GM18909 (cell line): ENCODE results near the gene SRBD1.

Source experiments
- ATAC-seq: cut with Tn5 transposase; IDR thresholded peaks from one replicate; pipeline ENCODE4 v1.9.1; 2021; ENCODE audit warnings: mild to moderate bottlenecking; ENCODE audit not compliant: unreplicated experiment, poor library complexity

SRBD1 gene

GRCh38 chr2:45567288-45567963 is 43.6 kb downstream of the SRBD1 start:
- ATAC-seq: no peak

GRCh38 chr2:45559436-45559835 is 51.6 kb downstream of the SRBD1 start:
- no peak for ATAC-seq

GRCh38 chr2:45554742-45555140 is 56.3 kb downstream of the SRBD1 start:
- ATAC-seq: no peak

GRCh38 chr2:45554073-45554741 is 56.9 kb downstream of the SRBD1 start:
- no peak for ATAC-seq

GRCh38 chr2:45551862-45552261 is 59.2 kb downstream of the SRBD1 start:
- no peak for ATAC-seq

GRCh38 chr2:45545943-45546342 is 65.1 kb downstream of the SRBD1 start:
- no peak for ATAC-seq

GRCh38 chr2:45543257-45543656 is 67.8 kb downstream of the SRBD1 start:
- no peak for ATAC-seq

GRCh38 chr2:45542013-45542412 is 69.1 kb downstream of the SRBD1 start:
- no peak for ATAC-seq

- no peak for ATAC-seq
These were observed 69.6 kb downstream of the SRBD1 start for GRCh38 chr2:45541450-45541849.

- ATAC-seq: no peak
These were observed 70.1 kb downstream of the SRBD1 start for GRCh38 chr2:45540942-45541341.

GRCh38 chr2:45533771-45534170 is 77.3 kb downstream of the SRBD1 start:
- no peak for ATAC-seq

- no peak for ATAC-seq
These were observed 78.9 kb downstream of the SRBD1 start for GRCh38 chr2:45532181-45532580.

GRCh38 chr2:45524016-45524415 is 87.1 kb downstream of the SRBD1 start:
- ATAC-seq: no peak

GRCh38 chr2:45518546-45518945 is 92.5 kb downstream of the SRBD1 start:
- ATAC-seq: no peak

- ATAC-seq: no peak
These were observed 100.2 kb downstream of the SRBD1 start for GRCh38 chr2:45510701-45511420.

GRCh38 chr2:45506756-45507155 is 104.3 kb downstream of the SRBD1 start:
- no peak for ATAC-seq

GRCh38 chr2:45505138-45505537 is 105.9 kb downstream of the SRBD1 start:
- no peak for ATAC-seq

GRCh38 chr2:45498661-45499550 is 112.2 kb downstream of the SRBD1 start:
- ATAC-seq: no peak

GRCh38 chr2:45497355-45497754 is 113.7 kb downstream of the SRBD1 start:
- no peak for ATAC-seq

- ATAC-seq: no peak
These were observed 114.2 kb downstream of the SRBD1 start for GRCh38 chr2:45496869-45497268.

GRCh38 chr2:45494978-45495293 is 116.1 kb downstream of the SRBD1 start:
- no peak for ATAC-seq
